Testis (tissue), 3 donors: Measurements from ENCODE around the gene NEXMIF. TPM values are rescaled to one million over a fixed set of nuclear protein-coding genes. Genes with fewer than 3 reads are reported as not detected.

ENCODE experiments used
- DNase-seq: peaks from one replicate; pipeline ENCODE4 v3.0.0-alpha.2; 2019
- H3K27ac ChIP-seq, 2 donors: fragments of 200-600 bp; sonication (generic); one replicate each; pipeline ENCODE4 v1.5.1; 2019
- H3K27me3 ChIP-seq: fragments of 200-600 bp; sonication (generic); one replicate; pipeline ENCODE4 v1.5.1; 2019
- H3K36me3 ChIP-seq: fragments of 200-600 bp; sonication (generic); one replicate; pipeline ENCODE4 v1.5.1; 2017; ENCODE audit warnings: low read depth; ENCODE audit errors: missing control alignments
- H3K4me1 ChIP-seq: fragments of 200-600 bp; sonication (generic); one replicate; pipeline ENCODE4 v1.5.1; 2019
- H3K4me3 ChIP-seq, 2 donors: fragments of 200-600 bp; sonication (generic); one replicate each; pipeline ENCODE4 v1.5.1; 2017 to 2019
- H3K9me3 ChIP-seq: fragments of 200-600 bp; sonication (generic); one replicate; pipeline ENCODE4 v1.5.1; 2017
- CTCF ChIP-seq, 3 experiments: fragments of 450-650 bp in 2 of 3; fragments of 200-600 bp in 1 of 3; sonication (generic) in 1 of 3; IDR thresholded peaks; one replicate each; pipeline ENCODE4 v1.5.1; 2016 to 2019; ENCODE audit warnings: antibody characterized with exemption in 3 of 3, mild to moderate bottlenecking in 2 of 3, moderate library complexity in 1 of 3
- POLR2A ChIP-seq: fragments of 450-650 bp; IDR thresholded peaks from one replicate; pipeline ENCODE4 v1.6.1; 2017; ENCODE audit warnings: antibody characterized with exemption, mild to moderate bottlenecking, moderate library complexity
- WGBS, 2 donors: methylation state at CpG; one replicate each; pipeline ENCODE4 v1.1.5; 2018; 5-methylcytosine and 5-hydroxymethylcytosine counted together
- intact Hi-C: fragments of 100-400 bp; cut with DNase I; formaldehyde crosslinking; loops from one replicate; pipeline ENCODE4 v1.15.1; 2023; ENCODE audit warnings: low total_unique reads
- polyA plus RNA-seq: library from polyadenylated mRNA; stranded (reverse); fragments of 350-450 nt; fragmentation: Illumina TruSeq; extraction: RNeasy Lipid Tissue Mini Kit (QIAGEN cat#74804); gene quantifications from one replicate; pipeline ENCODE4 v1.2.3, GENCODE V29; 2014; ENCODE audit warnings: low read depth, low replicate concordance; ENCODE audit not compliant: insufficient read depth
- small RNA-seq, 2 donors: library from RNA; depleted of rRNA; stranded (forward); fragments of <200 nt; gene quantifications; one replicate each; pipeline ENCODE3, GENCODE V24; 2016
- total RNA-seq, 2 donors: library from RNA; depleted of rRNA; stranded (reverse); fragments of >200 nt; gene quantifications; one replicate each; pipeline ENCODE4 v1.2.3, GENCODE V29; 2016

NEXMIF gene
- total and polyA plus RNA-seq, 3 donors from 2014 or later, result 0.47 to 1.3 (median 0.71) TPM

- Histone ChIP-seq H3K4me3 (no peak overlapping the region), H3K36me3 (no peaks in the 10 kb centered on the region), H3K9me3 (no peaks in the 10 kb centered on the region), H3K4me1 (no peaks in the 10 kb centered on the region), H3K27ac (no peak overlapping the region), H3K27me3 (no peaks in the 10 kb centered on the region)
- 54 to 70% methylated on average over 2 of the region's 2 CpGs for WGBS, 2 donors
- TF ChIP-seq POLR2A (no peak), CTCF (IDR thresholded peaks at IDR 0.05) (no peak)
- no peak for DNase-seq
- intact Hi-C loops, result no loop called here
Observed at GRCh38 chrX:74684466-74684865, 240.8 kb downstream of the NEXMIF start.

Small RNA genes within 50 kb of the gene (small RNA-seq; reads per million reads assigned to genes)
- 0 reads per million in 2 donors for gene AL139395.1

Other genes with a start within 250 kb of the NEXMIF start
- 10 to 100 TPM; 31.6 to 52.3 TPM for gene ABCB7, start 230.8 kb upstream of the NEXMIF start, total RNA-seq
- 10.1 TPM for gene ABCB7, start 230.8 kb upstream of the NEXMIF start, polyA plus RNA-seq